K562 treated with DMSO at 1 percent for 4 hours (cell line): ENCODE data around the gene CDK6. TPM values are rescaled to one million over a fixed set of nuclear protein-coding genes. Genes with fewer than 3 reads are reported as not detected.

Source experiments
- total RNA-seq: library from RNA; unstranded; fragments of 300-600 nt; gene quantifications from 2 replicates; pipeline ENCODE4 v1.2.3, GENCODE V29; 2022; ENCODE audit not compliant: insufficient read depth

The CDK6 gene
- total RNA-seq = 10.3 and 11.7 TPM in 2 replicates

DNA sequence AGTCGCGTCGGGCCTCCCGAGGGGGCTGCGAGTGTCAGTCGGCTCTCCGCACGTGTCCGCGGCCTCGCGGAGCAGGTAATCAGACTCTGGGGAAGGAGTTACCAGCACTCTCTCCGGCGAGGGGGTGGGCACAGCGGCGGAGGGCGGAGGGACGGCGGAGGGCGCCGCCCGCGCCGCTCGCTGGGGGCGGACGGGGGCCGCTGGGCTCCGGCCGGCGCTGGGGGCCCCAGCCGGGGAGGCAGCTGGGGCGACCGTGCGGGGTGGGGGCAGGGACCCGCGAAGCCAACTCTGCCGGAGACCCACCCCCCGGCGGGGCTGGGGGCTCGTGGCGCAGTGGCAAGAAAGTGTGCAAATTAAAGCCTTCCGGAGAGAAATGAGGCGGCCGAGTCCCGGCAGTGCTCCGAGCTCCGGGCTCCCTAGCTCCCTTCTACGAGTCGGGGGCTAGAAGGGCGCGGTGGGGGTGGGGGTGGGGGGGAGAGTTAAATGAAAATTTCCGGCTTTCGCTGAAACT lies at the start of gene CDK6:
Gene CDK6, minus strand, starts transcription at position 85 of the 511 bp plus-strand sequence. CDS start 3,250 bp downstream, outside the sequence.

Other genes with a start within 250 kb of the CDK6 start
- gene FAM133B, start 246.2 kb downstream of the CDK6 start, total RNA-seq = 23.5 and 25.1 TPM in 2 replicates